ENCODE data around the gene PSMB7. TPM values are rescaled to one million over a fixed set of nuclear protein-coding genes. Genes with fewer than 3 reads are reported as not detected.

Gene PSMB7
- polyA plus RNA-seq, 4 donors, result 139 to 221 (median 189) TPM

DNA sequence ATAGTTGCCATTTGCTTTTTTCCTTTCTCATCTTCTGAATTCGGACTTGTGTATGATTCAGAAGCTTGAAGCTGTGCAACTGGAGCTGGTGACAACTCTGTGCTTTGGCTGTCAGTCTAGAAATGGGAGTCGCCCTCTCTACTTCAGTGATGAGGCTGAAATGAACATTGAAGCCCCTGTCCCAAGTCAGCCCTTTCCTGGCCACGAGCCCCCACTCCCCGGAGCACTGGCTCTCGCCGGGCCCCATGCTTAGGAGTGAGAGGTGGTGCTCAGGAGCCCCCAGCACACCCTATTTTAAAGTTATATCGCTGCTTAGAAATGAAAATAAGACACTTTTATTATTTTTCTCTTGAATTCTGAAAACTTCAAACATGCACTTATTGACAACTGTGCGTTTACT lies 66.0 kb downstream of the PSMB7 start:
- DNase-seq (no peak), FAIRE-seq (no peak)
- H3K9me3 ChIP-seq (ENCODE audit: control insufficient read depth in 2 of 2, insufficient read depth in 1 of 2, low read depth in 1 of 2, low read length in 1 of 2), result no peaks in the 10 kb centered on the region
- WGBS, 3 donors, result 91 to 97% (median 97%) methylated on average over 8 of the region's 8 CpGs
- no peak overlapping the region for H3K27ac ChIP-seq (ENCODE audit: low read depth in 1 of 3, low read length in 2 of 3)
- no peak overlapping the region for H3K4me3 ChIP-seq (ENCODE audit: low read depth in 1 of 3, low read length in 3 of 3)
- no peaks in the 10 kb centered on the region for H3K4me1 ChIP-seq (ENCODE audit: control insufficient read depth in 3 of 3, insufficient read depth in 2 of 3, low read depth in 1 of 3, low read length in 2 of 3)
- H3K27me3 ChIP-seq (ENCODE audit: control insufficient read depth in 3 of 3, insufficient read depth in 3 of 3, low read length in 3 of 3), result no peaks in the 10 kb centered on the region
- peaks cover 25 to 91% (median 45%) of the 10 kb centered on the region in 3 donors for H3K36me3 ChIP-seq (ENCODE audit: control insufficient read depth in 3 of 3, insufficient read depth in 2 of 3, low read depth in 1 of 3, low read length in 3 of 3)

DNA sequence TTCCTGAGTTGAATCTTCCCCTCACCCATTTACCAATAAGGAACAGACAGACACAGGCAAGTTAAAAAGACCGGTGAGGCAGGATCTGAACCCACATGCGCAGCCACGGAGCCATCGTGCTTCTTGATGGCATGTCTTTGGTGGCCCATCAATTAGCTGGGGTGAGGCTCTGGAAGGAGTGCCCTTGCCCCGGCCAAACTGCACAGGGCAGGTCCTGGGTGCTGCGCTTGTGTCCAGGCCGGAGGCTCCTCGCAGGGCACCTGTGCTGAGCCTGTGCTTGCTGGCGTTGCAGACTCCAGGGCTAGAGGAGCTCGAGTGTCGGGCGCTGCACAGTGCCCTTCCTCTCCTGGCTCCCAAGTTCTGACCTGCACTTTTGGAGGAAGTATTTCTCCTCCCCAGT lies 66.4 kb downstream of the PSMB7 start:
- FAIRE-seq, result no peak
- DNase-seq, result no peak
- no peak overlapping the region for H3K27ac ChIP-seq (ENCODE audit: low read depth in 1 of 3, low read length in 2 of 3)
- 93 to 95% (median 94%) methylated on average over 12 of the region's 12 CpGs for WGBS, 3 donors
- H3K4me3 ChIP-seq (ENCODE audit: low read depth in 1 of 3, low read length in 3 of 3), result no peak overlapping the region
- H3K27me3 ChIP-seq (ENCODE audit: control insufficient read depth in 3 of 3, insufficient read depth in 3 of 3, low read length in 3 of 3), result no peaks in the 10 kb centered on the region
- H3K36me3 ChIP-seq (ENCODE audit: control insufficient read depth in 3 of 3, insufficient read depth in 2 of 3, low read depth in 1 of 3, low read length in 3 of 3), result peaks cover 25 to 94% (median 44%) of the 10 kb centered on the region in 3 donors
- no peaks in the 10 kb centered on the region for H3K9me3 ChIP-seq (ENCODE audit: control insufficient read depth in 2 of 2, insufficient read depth in 1 of 2, low read depth in 1 of 2, low read length in 1 of 2)
- H3K4me1 ChIP-seq (ENCODE audit: control insufficient read depth in 3 of 3, insufficient read depth in 2 of 3, low read depth in 1 of 3, low read length in 2 of 3), result no peaks in the 10 kb centered on the region

DNA sequence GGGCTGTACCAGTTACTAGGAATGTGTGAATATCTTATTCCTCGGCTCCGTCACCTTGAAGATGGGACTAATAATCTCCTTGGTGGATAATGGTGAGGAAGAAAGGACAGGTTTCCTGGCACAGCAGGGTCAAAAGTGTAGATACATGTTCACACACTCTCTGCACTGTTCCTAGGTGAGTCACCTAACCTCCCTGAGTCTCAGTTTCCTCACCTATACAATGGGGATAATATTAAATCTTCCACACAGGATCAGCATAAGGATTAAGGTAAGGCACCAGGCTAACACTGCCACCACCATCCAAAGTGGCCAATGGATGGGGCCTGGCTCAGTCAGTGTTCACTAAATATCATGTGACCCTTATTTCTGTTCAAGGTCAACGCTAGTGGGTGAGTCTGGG lies 66.9 kb downstream of the PSMB7 start:
- no peak overlapping the region for H3K4me3 ChIP-seq (ENCODE audit: low read depth in 1 of 3, low read length in 3 of 3)
- no peaks in the 10 kb centered on the region for H3K9me3 ChIP-seq (ENCODE audit: control insufficient read depth in 2 of 2, insufficient read depth in 1 of 2, low read depth in 1 of 2, low read length in 1 of 2)
- H3K36me3 ChIP-seq (ENCODE audit: control insufficient read depth in 3 of 3, insufficient read depth in 2 of 3, low read depth in 1 of 3, low read length in 3 of 3), result peaks cover 24 to 93% (median 44%) of the 10 kb centered on the region in 3 donors
- H3K4me1 ChIP-seq (ENCODE audit: control insufficient read depth in 3 of 3, insufficient read depth in 2 of 3, low read depth in 1 of 3, low read length in 2 of 3), result no peaks in the 10 kb centered on the region
- 95 to 98% (median 97%) methylated on average over 3 of the region's 3 CpGs for WGBS, 3 donors
- DNase-seq, result no peak
- H3K27me3 ChIP-seq (ENCODE audit: control insufficient read depth in 3 of 3, insufficient read depth in 3 of 3, low read length in 3 of 3), result no peaks in the 10 kb centered on the region
- no peak overlapping the region for H3K27ac ChIP-seq (ENCODE audit: low read depth in 1 of 3, low read length in 2 of 3)
- FAIRE-seq, result no peak

DNA sequence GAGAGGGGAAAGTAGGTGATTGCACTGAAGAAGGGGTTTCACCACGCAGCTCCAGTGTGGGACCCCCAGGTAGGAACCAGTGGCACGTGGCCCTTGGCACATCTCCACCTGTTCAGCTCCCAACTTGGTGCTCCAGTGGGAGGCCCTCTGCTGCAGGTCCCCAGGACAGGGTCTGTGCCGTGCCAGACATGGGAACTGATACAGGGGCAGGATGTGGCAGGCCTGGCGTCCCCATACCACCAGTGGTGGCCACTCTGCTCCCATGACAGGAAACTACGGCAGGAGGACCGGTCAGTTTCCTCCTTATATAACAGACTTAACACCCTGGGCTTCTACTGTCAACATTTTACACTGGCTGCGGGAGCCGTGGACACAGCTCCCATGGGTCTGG lies 67.3 kb downstream of the PSMB7 start:
- H3K4me3 ChIP-seq (ENCODE audit: low read depth in 1 of 3, low read length in 3 of 3), result no peak overlapping the region
- no peaks in the 10 kb centered on the region for H3K4me1 ChIP-seq (ENCODE audit: control insufficient read depth in 3 of 3, insufficient read depth in 2 of 3, low read depth in 1 of 3, low read length in 2 of 3)
- no peak overlapping the region for H3K27ac ChIP-seq (ENCODE audit: low read depth in 1 of 3, low read length in 2 of 3)
- peaks cover 21 to 90% (median 40%) of the 10 kb centered on the region in 3 donors for H3K36me3 ChIP-seq (ENCODE audit: control insufficient read depth in 3 of 3, insufficient read depth in 2 of 3, low read depth in 1 of 3, low read length in 3 of 3)
- H3K27me3 ChIP-seq (ENCODE audit: control insufficient read depth in 3 of 3, insufficient read depth in 3 of 3, low read length in 3 of 3), result no peaks in the 10 kb centered on the region
- H3K9me3 ChIP-seq (ENCODE audit: control insufficient read depth in 2 of 2, insufficient read depth in 1 of 2, low read depth in 1 of 2, low read length in 1 of 2), result no peaks in the 10 kb centered on the region
- DNase-seq (no peak), FAIRE-seq (no peak)
- WGBS, 3 donors, result 89 to 94% (median 91%) methylated on average over 8 of the region's 8 CpGs

DNA sequence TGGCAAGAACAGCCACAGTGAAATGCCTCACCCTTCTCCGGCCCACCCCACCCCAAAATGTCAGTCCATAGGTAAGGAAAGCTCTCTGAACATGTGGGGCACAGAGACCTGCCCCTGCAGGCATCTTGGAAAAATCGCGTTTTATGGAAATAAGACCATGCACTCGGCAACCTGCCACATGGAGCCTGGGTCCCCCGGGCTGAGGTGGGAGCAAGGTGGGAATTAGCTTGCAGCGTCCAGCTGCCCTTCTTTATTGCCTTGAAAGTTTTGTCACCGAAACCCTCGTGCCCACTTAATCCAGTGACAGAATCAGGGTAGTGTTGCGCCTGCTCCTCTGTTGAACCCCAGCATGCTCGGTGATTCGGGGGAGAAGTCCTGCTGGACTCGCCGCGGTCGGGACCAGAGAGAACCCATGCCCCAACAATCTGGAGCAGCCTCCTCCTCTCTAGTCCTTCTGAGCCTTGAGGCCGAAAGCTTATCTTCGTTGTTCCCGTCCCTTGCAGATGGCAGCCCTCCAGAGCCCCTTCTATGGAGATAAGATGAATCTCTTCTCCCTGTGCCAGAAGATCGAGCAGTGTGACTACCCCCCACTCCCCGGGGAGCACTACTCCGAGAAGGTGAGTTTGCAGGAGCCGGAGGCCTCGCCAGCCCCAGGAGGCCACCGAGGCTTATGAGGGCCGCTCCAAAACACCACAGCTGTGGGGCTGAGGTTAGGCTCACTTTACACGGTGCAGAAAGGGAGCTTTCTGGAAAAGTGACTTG lies 67.9 kb downstream of the PSMB7 start:
- H3K4me3 ChIP-seq (ENCODE audit: low read depth in 1 of 3, low read length in 3 of 3), result no peak overlapping the region
- H3K36me3 ChIP-seq (ENCODE audit: control insufficient read depth in 3 of 3, insufficient read depth in 2 of 3, low read depth in 1 of 3, low read length in 3 of 3), result peaks cover 16 to 89% (median 34%) of the 10 kb centered on the region in 3 donors
- H3K9me3 ChIP-seq (ENCODE audit: control insufficient read depth in 2 of 2, insufficient read depth in 1 of 2, low read depth in 1 of 2, low read length in 1 of 2), result no peaks in the 10 kb centered on the region
- no peaks in the 10 kb centered on the region for H3K4me1 ChIP-seq (ENCODE audit: control insufficient read depth in 3 of 3, insufficient read depth in 2 of 3, low read depth in 1 of 3, low read length in 2 of 3)
- DNase-seq (no peak), FAIRE-seq (no peak)
- 91 to 93% (median 91%) methylated on average over 26 of the region's 26 CpGs for WGBS, 3 donors
- no peaks in the 10 kb centered on the region for H3K27me3 ChIP-seq (ENCODE audit: control insufficient read depth in 3 of 3, insufficient read depth in 3 of 3, low read length in 3 of 3)
- no peak overlapping the region for H3K27ac ChIP-seq (ENCODE audit: low read depth in 1 of 3, low read length in 2 of 3)

DNA sequence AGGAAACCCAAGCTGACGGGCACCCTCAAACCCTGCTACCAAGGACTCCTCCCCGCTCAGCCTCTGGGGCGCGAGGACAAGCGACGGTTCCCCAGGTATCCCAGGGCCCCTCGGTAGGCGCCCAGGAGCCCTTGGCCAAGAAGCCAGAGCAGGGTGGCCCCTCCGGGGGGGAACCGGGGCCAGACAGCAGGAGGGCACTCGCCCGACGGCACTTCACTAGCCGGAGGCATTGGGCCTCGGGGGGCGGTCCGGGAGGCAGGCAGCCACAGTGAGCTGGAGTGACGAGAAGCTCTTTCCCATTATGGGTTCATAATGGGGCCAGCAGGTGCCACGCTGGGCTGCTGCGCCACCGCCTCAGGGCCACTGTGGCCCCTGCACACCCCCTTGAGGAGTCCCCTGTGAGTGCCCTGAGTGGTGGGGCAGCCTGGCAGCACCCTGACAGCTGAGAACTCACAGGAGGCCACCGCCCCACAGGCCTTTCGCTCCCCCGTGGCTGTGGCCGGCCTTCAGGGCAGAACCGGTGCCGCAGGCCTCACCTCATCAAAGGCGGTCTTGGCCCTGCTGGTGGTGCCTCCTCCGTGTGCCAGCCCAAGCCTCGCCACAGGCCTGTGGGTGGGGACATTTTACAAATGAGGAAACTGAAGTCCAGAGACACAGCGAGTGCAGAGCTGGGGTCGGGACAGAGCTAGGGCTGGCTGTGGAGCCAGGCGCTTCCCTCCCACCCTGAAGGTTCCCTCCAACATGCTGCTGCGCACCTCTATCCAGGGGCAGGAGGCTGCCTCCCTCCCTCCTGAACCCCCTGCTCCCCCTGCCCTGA lies 68.7 kb downstream of the PSMB7 start:
- H3K27me3 ChIP-seq (ENCODE audit: control insufficient read depth in 3 of 3, insufficient read depth in 3 of 3, low read length in 3 of 3), result no peaks in the 10 kb centered on the region
- DNase-seq (no peak), FAIRE-seq (no peak)
- no peaks in the 10 kb centered on the region for H3K4me1 ChIP-seq (ENCODE audit: control insufficient read depth in 3 of 3, insufficient read depth in 2 of 3, low read depth in 1 of 3, low read length in 2 of 3)
- H3K27ac ChIP-seq (ENCODE audit: low read depth in 1 of 3, low read length in 2 of 3), result no peak overlapping the region
- no peak overlapping the region for H3K4me3 ChIP-seq (ENCODE audit: low read depth in 1 of 3, low read length in 3 of 3)
- H3K36me3 ChIP-seq (ENCODE audit: control insufficient read depth in 3 of 3, insufficient read depth in 2 of 3, low read depth in 1 of 3, low read length in 3 of 3), result peaks cover 15 to 92% (median 32%) of the 10 kb centered on the region in 3 donors
- WGBS, 3 donors, result 89 to 90% (median 89%) methylated on average over 29 to 34 of the region's 34 CpGs
- H3K9me3 ChIP-seq (ENCODE audit: control insufficient read depth in 2 of 2, insufficient read depth in 1 of 2, low read depth in 1 of 2, low read length in 1 of 2), result no peaks in the 10 kb centered on the region

DNA sequence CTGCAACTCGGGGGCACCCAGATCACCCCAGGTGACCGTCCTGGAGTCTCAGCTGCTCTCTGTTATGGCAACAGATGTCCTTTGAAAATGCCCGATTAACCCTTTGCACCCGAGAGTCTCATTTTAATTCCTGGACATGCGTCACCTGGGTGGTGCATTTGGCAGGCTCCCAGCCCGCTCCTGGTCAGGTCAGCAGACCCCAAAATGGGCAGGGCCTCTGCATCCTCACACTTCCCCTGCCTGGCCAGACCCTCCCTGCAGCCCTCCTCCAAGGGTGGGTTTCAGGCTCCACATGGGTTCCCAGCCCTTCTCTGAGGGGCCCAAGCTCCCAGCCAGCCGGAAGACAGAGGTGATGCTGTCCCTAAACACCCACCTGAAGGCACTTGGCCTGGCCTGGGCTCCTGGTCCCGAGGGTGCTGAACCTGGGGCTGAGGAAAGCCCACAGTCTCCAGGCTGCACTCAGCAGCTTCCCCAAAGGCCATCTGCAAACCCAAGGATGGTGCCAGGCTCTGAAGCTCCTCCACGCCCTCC lies 69.4 kb downstream of the PSMB7 start:
- no peak for DNase-seq
- no peak for FAIRE-seq
- H3K27me3 ChIP-seq (ENCODE audit: control insufficient read depth in 3 of 3, insufficient read depth in 3 of 3, low read length in 3 of 3), result no peaks in the 10 kb centered on the region
- H3K4me1 ChIP-seq (ENCODE audit: control insufficient read depth in 3 of 3, insufficient read depth in 2 of 3, low read depth in 1 of 3, low read length in 2 of 3), result no peaks in the 10 kb centered on the region
- peaks cover 9 to 92% (median 25%) of the 10 kb centered on the region in 3 donors for H3K36me3 ChIP-seq (ENCODE audit: control insufficient read depth in 3 of 3, insufficient read depth in 2 of 3, low read depth in 1 of 3, low read length in 3 of 3)
- H3K27ac ChIP-seq (ENCODE audit: low read depth in 1 of 3, low read length in 2 of 3), result no peak overlapping the region
- H3K9me3 ChIP-seq (ENCODE audit: control insufficient read depth in 2 of 2, insufficient read depth in 1 of 2, low read depth in 1 of 2, low read length in 1 of 2), result no peaks in the 10 kb centered on the region
- H3K4me3 ChIP-seq (ENCODE audit: low read depth in 1 of 3, low read length in 3 of 3), result no peak overlapping the region
- 80 to 87% (median 82%) methylated on average over 9 of the region's 9 CpGs for WGBS, 3 donors

DNA sequence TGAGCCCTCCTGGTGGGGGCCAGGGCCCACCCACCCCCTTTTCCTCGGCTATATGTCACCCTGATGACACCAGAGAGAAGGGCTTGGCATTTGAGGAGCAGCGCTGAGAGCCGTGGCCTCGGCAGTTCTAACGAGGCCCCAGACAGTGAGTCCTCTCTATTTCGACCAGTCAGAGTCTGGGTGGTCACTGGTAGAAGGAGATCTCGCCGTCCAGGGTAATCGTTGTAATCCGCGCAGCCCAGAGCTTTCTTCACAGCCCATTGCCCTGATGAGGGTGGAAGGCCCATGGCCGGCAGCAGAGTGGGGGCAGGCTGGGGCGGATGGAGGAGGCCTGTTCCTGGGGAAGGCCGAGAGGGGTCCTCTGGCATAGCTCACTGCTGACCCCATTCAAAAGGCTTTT lies 70.2 kb downstream of the PSMB7 start:
- H3K36me3 ChIP-seq (ENCODE audit: control insufficient read depth in 3 of 3, insufficient read depth in 2 of 3, low read depth in 1 of 3, low read length in 3 of 3), result peaks cover 5 to 92% (median 19%) of the 10 kb centered on the region in 3 donors
- H3K27me3 ChIP-seq (ENCODE audit: control insufficient read depth in 3 of 3, insufficient read depth in 3 of 3, low read length in 3 of 3), result no peaks in the 10 kb centered on the region
- DNase-seq (no peak), FAIRE-seq (no peak)
- no peaks in the 10 kb centered on the region for H3K9me3 ChIP-seq (ENCODE audit: control insufficient read depth in 2 of 2, insufficient read depth in 1 of 2, low read depth in 1 of 2, low read length in 1 of 2)
- no peak overlapping the region for H3K27ac ChIP-seq (ENCODE audit: low read depth in 1 of 3, low read length in 2 of 3)
- 88 to 89% (median 88%) methylated on average over 14 of the region's 14 CpGs for WGBS, 3 donors
- H3K4me1 ChIP-seq (ENCODE audit: control insufficient read depth in 3 of 3, insufficient read depth in 2 of 3, low read depth in 1 of 3, low read length in 2 of 3), result no peaks in the 10 kb centered on the region
- no peak overlapping the region for H3K4me3 ChIP-seq (ENCODE audit: low read depth in 1 of 3, low read length in 3 of 3)

Data from small intestine (tissue), 7 donors.